Kidney epithelial cell (primary cell): ENCODE measurements around the gene RNF7. TPM values are rescaled to one million over a fixed set of nuclear protein-coding genes. Genes with fewer than 3 reads are reported as not detected.

Experiments used
- DNase-seq: peaks from one replicate; pipeline ENCODE4 v3.0.0-alpha.2; 2010; ENCODE audit warnings: low read depth
- H3K27me3 ChIP-seq: 2 replicates; pipeline ENCODE4 v1.6.0; 2011; ENCODE audit warnings: low read length; ENCODE audit not compliant: control insufficient read depth, insufficient read depth
- H3K36me3 ChIP-seq: 2 replicates; pipeline ENCODE4 v1.5.1; 2011; ENCODE audit warnings: low read length; ENCODE audit not compliant: control insufficient read depth, insufficient read depth
- H3K4me3 ChIP-seq: 2 replicates; pipeline ENCODE4 v1.5.1; 2011; ENCODE audit warnings: low read depth, mild to moderate bottlenecking, control low read depth, low read length
- CTCF ChIP-seq: IDR thresholded peaks from 2 replicates; pipeline ENCODE4 v1.5.1; 2011; ENCODE audit warnings: mild to moderate bottlenecking, moderate library complexity, low read length, control low read depth, inconsistent platforms; ENCODE audit not compliant: insufficient read depth, poor library complexity, severe bottlenecking
- total RNA-seq: library from RNA; depleted of rRNA; stranded (reverse); fragments of >200 nt; gene quantifications from 2 replicates; pipeline ENCODE4 v1.2.3, GENCODE V29; 2015

Gene RNF7
- total RNA-seq, 1 donor from 2014 or later, result 174 TPM

GRCh38 chr3:141764986-141765385 lies 26.9 kb downstream of the RNF7 start:
- Histone ChIP-seq H3K36me3 (no peaks in the 10 kb centered on the region), H3K4me3 (no peak overlapping the region), H3K27me3 (no peaks in the 10 kb centered on the region)
- no peak for TF ChIP-seq CTCF
- DNase-seq, result no peak

GRCh38 chr3:141767066-141767465 lies 29.0 kb downstream of the RNF7 start:
- H3K4me3 ChIP-seq, result no peak overlapping the region
- DNase-seq, result no peak
- H3K36me3 ChIP-seq, result no peaks in the 10 kb centered on the region
- H3K27me3 ChIP-seq, result no peaks in the 10 kb centered on the region
- TF ChIP-seq CTCF, result no peak

- DNase-seq, result no peak
- H3K4me3 ChIP-seq, result no peak overlapping the region
- TF ChIP-seq CTCF, result no peak
- H3K36me3 ChIP-seq, result no peaks in the 10 kb centered on the region
- no peaks in the 10 kb centered on the region for H3K27me3 ChIP-seq
Measured at GRCh38 chr3:141769221-141769894, 31.3 kb downstream of the RNF7 start.

GRCh38 chr3:141773676-141774075 lies 35.6 kb downstream of the RNF7 start:
- DNase-seq, result no peak
- Histone ChIP-seq H3K4me3 (no peak overlapping the region), H3K36me3 (no peaks in the 10 kb centered on the region), H3K27me3 (no peaks in the 10 kb centered on the region)
- no peak for TF ChIP-seq CTCF

GRCh38 chr3:141776376-141776775 lies 38.3 kb downstream of the RNF7 start:
- TF ChIP-seq CTCF, result no peak
- no peak for DNase-seq
- no peaks in the 10 kb centered on the region for H3K27me3 ChIP-seq

GRCh38 chr3:141776885-141777284 lies 38.8 kb downstream of the RNF7 start:
- H3K27me3 ChIP-seq, result no peaks in the 10 kb centered on the region
- no peak for TF ChIP-seq CTCF
- H3K4me3 ChIP-seq, result no peak overlapping the region
- no peaks in the 10 kb centered on the region for H3K36me3 ChIP-seq
- DNase-seq, result no peak

More at GRCh38 chr3:141776376-141776775, 38.3 kb downstream of the RNF7 start:
- no peak overlapping the region for H3K4me3 ChIP-seq
- no peaks in the 10 kb centered on the region for H3K36me3 ChIP-seq
